Ascending aorta (tissue), 2 donors: ENCODE data around the gene AOC3. TPM values are rescaled to one million over a fixed set of nuclear protein-coding genes. Genes with fewer than 3 reads are reported as not detected.

Experiments used
- DNase-seq, 2 donors: peaks; one replicate each; pipeline ENCODE4 v3.0.0-alpha.2; 2019; ENCODE audit warnings: low spot score in 2 of 2
- H3K27ac ChIP-seq, 2 donors: fragments of 200-600 bp; sonication (generic); one replicate each; pipeline ENCODE4 v1.5.1; 2016 to 2017; ENCODE audit warnings: mild to moderate bottlenecking in 1 of 2
- H3K27me3 ChIP-seq: fragments of 200-600 bp; sonication (generic); one replicate; pipeline ENCODE4 v1.5.1; 2017
- H3K36me3 ChIP-seq, 2 donors: fragments of 200-600 bp; sonication (generic); one replicate each; pipeline ENCODE4 v1.5.1; 2016
- H3K4me1 ChIP-seq, 2 donors: fragments of 200-600 bp; sonication (generic); one replicate each; pipeline ENCODE4 v1.5.1; 2016 to 2017; ENCODE audit warnings: mild to moderate bottlenecking in 1 of 2
- H3K4me3 ChIP-seq, 2 donors: fragments of 200-600 bp; sonication (generic); one replicate each; pipeline ENCODE4 v1.5.1; 2016 to 2017; ENCODE audit warnings: mild to moderate bottlenecking in 1 of 2
- H3K9me3 ChIP-seq, 2 donors: fragments of 200-600 bp; sonication (generic); one replicate each; pipeline ENCODE4 v1.5.1; 2016
- intact Hi-C: fragments of 100-400 bp; cut with DNase I; formaldehyde crosslinking; loops from one replicate; pipeline ENCODE4 v1.15.1; 2023
- total RNA-seq: library from RNA; depleted of rRNA; stranded (reverse); fragments of >200 nt; gene quantifications from one replicate; pipeline ENCODE4 v1.1.0, GENCODE V29; 2016
- TF ChIP-seq, protein P1 (sequence below), 3 experiments: fragments of 200-600 bp in 2 of 3; fragments of 450-650 bp in 1 of 3; sonication (generic) in 2 of 3; IDR thresholded peaks; one replicate each; pipeline ENCODE4 v1.5.1; 2016 to 2019; ENCODE audit warnings: antibody characterized with exemption in 3 of 3, mild to moderate bottlenecking in 1 of 3, moderate library complexity in 1 of 3

The AOC3 gene
- total RNA-seq, 1 donor from 2014 or later = 128 TPM

DNA sequence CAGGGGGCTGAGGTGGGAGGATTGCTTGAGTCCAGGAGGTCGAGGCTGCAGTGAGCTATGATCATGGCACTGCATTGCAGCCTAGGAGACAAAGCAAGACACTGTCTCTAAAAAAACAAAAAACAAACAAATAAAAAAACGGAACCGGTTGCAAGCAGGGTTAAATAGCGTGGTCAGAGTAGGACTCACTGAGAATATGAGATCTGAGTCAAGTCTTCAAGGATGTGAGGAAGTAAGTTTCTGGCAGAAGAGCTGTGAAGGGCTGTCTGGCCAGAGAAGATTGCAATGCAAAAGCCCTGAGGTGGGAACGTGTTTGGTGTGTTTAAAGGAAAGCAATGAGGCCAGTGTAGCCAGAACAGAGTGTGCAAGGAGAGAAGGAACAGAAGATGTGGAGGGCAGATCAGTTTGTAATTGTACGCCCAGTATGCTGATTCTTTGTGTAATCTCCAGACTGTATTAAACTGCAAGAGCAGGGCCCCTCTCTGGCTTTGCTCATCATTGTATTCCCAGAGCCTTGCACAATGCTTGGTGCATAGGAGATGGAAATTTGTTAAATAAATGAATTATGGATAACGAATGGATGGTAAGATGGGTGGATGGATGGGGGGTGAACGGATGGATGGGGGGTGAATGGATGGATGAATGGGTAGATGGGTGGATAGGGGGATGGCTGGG lies 55.9 kb downstream of the AOC3 start:
- TF ChIP-seq, protein P1, sequence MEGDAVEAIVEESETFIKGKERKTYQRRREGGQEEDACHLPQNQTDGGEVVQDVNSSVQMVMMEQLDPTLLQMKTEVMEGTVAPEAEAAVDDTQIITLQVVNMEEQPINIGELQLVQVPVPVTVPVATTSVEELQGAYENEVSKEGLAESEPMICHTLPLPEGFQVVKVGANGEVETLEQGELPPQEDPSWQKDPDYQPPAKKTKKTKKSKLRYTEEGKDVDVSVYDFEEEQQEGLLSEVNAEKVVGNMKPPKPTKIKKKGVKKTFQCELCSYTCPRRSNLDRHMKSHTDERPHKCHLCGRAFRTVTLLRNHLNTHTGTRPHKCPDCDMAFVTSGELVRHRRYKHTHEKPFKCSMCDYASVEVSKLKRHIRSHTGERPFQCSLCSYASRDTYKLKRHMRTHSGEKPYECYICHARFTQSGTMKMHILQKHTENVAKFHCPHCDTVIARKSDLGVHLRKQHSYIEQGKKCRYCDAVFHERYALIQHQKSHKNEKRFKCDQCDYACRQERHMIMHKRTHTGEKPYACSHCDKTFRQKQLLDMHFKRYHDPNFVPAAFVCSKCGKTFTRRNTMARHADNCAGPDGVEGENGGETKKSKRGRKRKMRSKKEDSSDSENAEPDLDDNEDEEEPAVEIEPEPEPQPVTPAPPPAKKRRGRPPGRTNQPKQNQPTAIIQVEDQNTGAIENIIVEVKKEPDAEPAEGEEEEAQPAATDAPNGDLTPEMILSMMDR (IDR thresholded peaks at IDR 0.05) = no peak
- DNase-seq = no peak
- H3K27me3 ChIP-seq = no peaks in the 10 kb centered on the region
- H3K9me3 ChIP-seq = no peaks in the 10 kb centered on the region
- H3K4me3 ChIP-seq = no peak overlapping the region
- H3K27ac ChIP-seq = no peak overlapping the region
- no peaks in the 10 kb centered on the region for H3K4me1 ChIP-seq
- no peaks in the 10 kb centered on the region for H3K36me3 ChIP-seq
- intact Hi-C loops = no loop called here

Other genes with a start within 250 kb of the AOC3 start
- gene RETREG3, start 241.8 kb upstream of the AOC3 start, total RNA-seq = 51.3 TPM
- 10.5 TPM for gene TUBG1, start 241.5 kb upstream of the AOC3 start, total RNA-seq
- gene TUBG2, start 191.9 kb upstream of the AOC3 start, total RNA-seq = 73.1 TPM
- gene PLEKHH3, start 174.2 kb upstream of the AOC3 start, total RNA-seq = 105 TPM
- gene CCR10, start 169.4 kb upstream of the AOC3 start, total RNA-seq = 91.2 TPM
- gene CNTNAP1, start 168.7 kb upstream of the AOC3 start, total RNA-seq = 10.5 TPM
- 169 TPM for gene EZH1, start 106.2 kb upstream of the AOC3 start, total RNA-seq
- gene RAMP2, start 90.0 kb upstream of the AOC3 start, total RNA-seq = 80.5 TPM
- gene VPS25, start 77.8 kb upstream of the AOC3 start, total RNA-seq = 40.9 TPM
- not detected for gene WNK4, start 70.6 kb upstream of the AOC3 start, total RNA-seq
- 9.8 TPM for gene COA3, start 52.5 kb upstream of the AOC3 start, total RNA-seq
- not detected for gene CNTD1, start 52.3 kb upstream of the AOC3 start, total RNA-seq
- gene BECN1, start 26.9 kb upstream of the AOC3 start, total RNA-seq = 66.1 TPM
- 29.7 TPM for gene PSME3, start 17.8 kb upstream of the AOC3 start, total RNA-seq
- not detected for gene AOC2, start 6.6 kb upstream of the AOC3 start, total RNA-seq
- gene G6PC1, start 49.6 kb downstream of the AOC3 start, total RNA-seq = not detected
- 3.8 TPM for gene AARSD1, start 113.3 kb downstream of the AOC3 start, total RNA-seq
- gene PTGES3L, start 128.9 kb downstream of the AOC3 start, total RNA-seq = not detected
- 10.2 TPM for gene RUNDC1, start 129.4 kb downstream of the AOC3 start, total RNA-seq
- 417 TPM for gene RPL27, start 147.2 kb downstream of the AOC3 start, total RNA-seq
- gene IFI35, start 155.6 kb downstream of the AOC3 start, total RNA-seq = 45.2 TPM
- 296 TPM for gene VAT1, start 171.2 kb downstream of the AOC3 start, total RNA-seq
- gene RND2, start 174.0 kb downstream of the AOC3 start, total RNA-seq = 7.3 TPM